Measurements from ENCODE around the gene MYD88. TPM values are rescaled to one million over a fixed set of nuclear protein-coding genes. Genes with fewer than 3 reads are reported as not detected.

MYD88 gene
- total RNA-seq, 1 experiment from 2014 or later: 14.8 TPM

GRCh38 chr3:38163841-38164642 lies 25.6 kb downstream of the MYD88 start (continued):
- no peak for TF ChIP-seq CBX3 (IDR thresholded peaks at IDR 0.05; ENCODE audit: low read depth)

DNA sequence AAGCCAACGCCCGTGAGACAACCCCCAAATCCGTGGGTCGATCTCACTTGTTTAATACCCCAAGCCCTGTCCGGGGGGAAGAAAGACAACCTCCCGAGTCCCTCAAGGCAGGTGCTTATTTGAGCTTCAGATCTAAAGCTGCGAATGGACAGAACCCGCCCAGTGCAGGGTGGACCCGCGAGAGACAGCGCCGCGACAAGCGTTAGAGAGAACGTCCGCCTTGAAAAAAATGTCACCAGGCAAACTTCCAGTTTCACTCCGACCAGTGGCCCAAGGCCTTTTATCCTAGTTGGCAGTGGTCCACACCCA lies 26.1 kb downstream of the MYD88 start:
- Histone ChIP-seq H3K27ac (ENCODE audit: low read depth, low read length) (peak overlapping the region; percentile 90), H3K9me2 (ENCODE audit: insufficient read depth) (no peaks in the 10 kb centered on the region), H3K79me2 (ENCODE audit: insufficient read depth, low read length) (peaks cover 43% of the 10 kb centered on the region), H2AFZ (ENCODE audit: low read depth, low read length, poor library complexity, severe bottlenecking) (no peak overlapping the region), H3K36me3 (ENCODE audit: control insufficient read depth in 1 of 2, insufficient read depth in 2 of 2, low read length in 2 of 2) (no peaks in the 10 kb centered on the region), H3K4me1 (ENCODE audit: control insufficient read depth in 1 of 2, insufficient read depth in 2 of 2, low read length in 2 of 2) (peaks cover 6 to 43% of the 10 kb centered on the region in 2 experiments; a peak in 3 of 4 replicates), H3K9ac (ENCODE audit: low read length) (peak overlapping the region; percentile 94), H4K20me1 (ENCODE audit: insufficient read depth) (peaks cover 4% of the 10 kb centered on the region; the same call in 1 of the 2 replicates), H3K4me2 (ENCODE audit: low read length) (peak overlapping the region; percentile 77), H3K4me3 (replicated peaks in 1 of 2; ENCODE audit: low read depth in 1 of 2, low read length in 2 of 2) (peak overlapping the region; percentile 88 to 92), H3K9me3 (ENCODE audit: control insufficient read depth in 1 of 2, insufficient read depth in 1 of 2, low read depth in 1 of 2, low read length in 2 of 2) (no peaks in the 10 kb centered on the region), H3K27me3 (ENCODE audit: insufficient read depth, low read length) (no peaks in the 10 kb centered on the region)
- ChIA-PET POLR2A (interaction anchor here (0.8 to 2.4 kb wide), 8 partner anchors 8 to 29 kb away, joined by 3 to 19 read pairs (median 4); partner anchors contain the start of genes ACAA1 and MYD88), CTCF (interaction anchor here (1.0 to 2.0 kb wide), 2 partner anchors 11 to 28 kb away, joined by 4 to 9 read pairs; partner anchors contain the start of gene ACAA1), RAD21 (ENCODE audit: low non-redundant PET in 1 of 2, low total read pairs in 2 of 2, uncharacterized antibody in 2 of 2, unreplicated experiment in 2 of 2) (interaction anchor here in 1 of 2 experiments (0.7 to 0.8 kb wide), 2 partner anchors 28 to 608 kb away, joined by 3 to 5 read pairs; partner anchors contain the start of gene ACAA1)
- ATAC-seq (peak; percentile 41), DNase-seq (ENCODE audit: low read depth, low spot score) (no peak)
- TSS peak; percentile 96 for BruUV-seq (replicated peaks)
- intact Hi-C loops (cut with micrococcal nuclease): loop anchor here (2.0 kb wide), 1 partner anchor 28 kb away; the partner anchor contains the start of gene ACAA1
- TF ChIP-seq ZBTB33 (IDR thresholded peaks at IDR 0.05; ENCODE audit: extremely low read depth, insufficient replicate concordance, low read length): no peak
- TF ChIP-seq SRF (IDR thresholded peaks at IDR 0.05; ENCODE audit: low read depth): no peak
- no peak for TF ChIP-seq CBX3 (IDR thresholded peaks at IDR 0.05; ENCODE audit: low read depth)
- TF ChIP-seq MAX (IDR thresholded peaks at IDR 0.05): no peak
- no peak for TF ChIP-seq EGR1 (IDR thresholded peaks at IDR 0.05; ENCODE audit: low read depth)
- no peak for TF ChIP-seq YY1 (IDR thresholded peaks at IDR 0.05; ENCODE audit: extremely low read depth, insufficient replicate concordance, low read depth, low read length)
